ENCODE results near the gene ARMC9.
"Not testable (repeated sequence)": the region's sequence is repeated elsewhere in the genome, so short reads cannot be mapped to it uniquely, and the experiment has no call there.

Gene ARMC9

DNA sequence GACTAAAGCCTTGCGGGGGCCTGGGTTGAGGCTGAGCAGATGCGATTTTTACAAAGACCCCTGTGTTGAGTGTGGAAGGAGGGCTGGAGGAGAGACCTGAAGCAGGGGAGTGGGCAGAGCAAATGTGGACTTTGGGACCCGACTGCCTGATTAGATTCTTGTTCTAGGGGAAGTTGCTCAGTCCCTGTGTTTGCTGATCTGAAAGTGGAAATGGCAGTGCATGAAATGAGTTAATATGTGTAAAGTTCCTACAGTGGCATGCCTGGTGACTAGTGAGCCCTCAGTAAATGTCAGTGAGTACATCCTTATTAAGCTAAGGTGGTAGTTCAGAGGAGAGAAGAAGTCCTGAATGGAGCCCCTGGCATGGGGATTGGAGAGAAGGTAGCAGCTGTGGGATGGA lies 52.3 kb downstream of the ARMC9 start:
- DNase-seq (ENCODE audit: insufficient read length, low spot score): no peak
- TF ChIP-seq, protein P1, sequence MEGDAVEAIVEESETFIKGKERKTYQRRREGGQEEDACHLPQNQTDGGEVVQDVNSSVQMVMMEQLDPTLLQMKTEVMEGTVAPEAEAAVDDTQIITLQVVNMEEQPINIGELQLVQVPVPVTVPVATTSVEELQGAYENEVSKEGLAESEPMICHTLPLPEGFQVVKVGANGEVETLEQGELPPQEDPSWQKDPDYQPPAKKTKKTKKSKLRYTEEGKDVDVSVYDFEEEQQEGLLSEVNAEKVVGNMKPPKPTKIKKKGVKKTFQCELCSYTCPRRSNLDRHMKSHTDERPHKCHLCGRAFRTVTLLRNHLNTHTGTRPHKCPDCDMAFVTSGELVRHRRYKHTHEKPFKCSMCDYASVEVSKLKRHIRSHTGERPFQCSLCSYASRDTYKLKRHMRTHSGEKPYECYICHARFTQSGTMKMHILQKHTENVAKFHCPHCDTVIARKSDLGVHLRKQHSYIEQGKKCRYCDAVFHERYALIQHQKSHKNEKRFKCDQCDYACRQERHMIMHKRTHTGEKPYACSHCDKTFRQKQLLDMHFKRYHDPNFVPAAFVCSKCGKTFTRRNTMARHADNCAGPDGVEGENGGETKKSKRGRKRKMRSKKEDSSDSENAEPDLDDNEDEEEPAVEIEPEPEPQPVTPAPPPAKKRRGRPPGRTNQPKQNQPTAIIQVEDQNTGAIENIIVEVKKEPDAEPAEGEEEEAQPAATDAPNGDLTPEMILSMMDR (IDR thresholded peaks at IDR 0.05; ENCODE audit: insufficient read depth, missing control alignments): no peak
- FAIRE-seq: no peak

DNA sequence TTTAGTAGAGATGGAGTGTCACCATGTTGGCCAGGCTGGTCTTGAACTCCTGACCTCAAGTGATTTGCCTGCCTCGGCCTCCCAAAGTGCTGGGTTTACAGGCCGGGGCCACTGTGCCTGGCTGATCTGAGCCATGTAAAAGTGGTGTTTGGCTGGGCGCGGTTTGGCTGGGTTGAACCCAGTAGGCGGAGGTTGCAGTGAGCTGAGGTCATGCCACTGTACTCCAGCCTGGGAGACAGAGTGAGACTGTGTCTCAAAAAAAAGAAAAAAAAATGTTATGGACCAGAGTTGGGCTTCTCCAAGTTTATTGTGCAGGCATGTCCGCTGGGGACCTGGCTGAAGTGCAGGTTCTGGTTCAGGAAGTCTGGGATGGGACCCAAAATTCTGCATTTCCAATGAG lies 54.9 kb downstream of the ARMC9 start:
- FAIRE-seq; DNase-seq (ENCODE audit: insufficient read length, low spot score): not testable (repeated sequence)

DNA sequence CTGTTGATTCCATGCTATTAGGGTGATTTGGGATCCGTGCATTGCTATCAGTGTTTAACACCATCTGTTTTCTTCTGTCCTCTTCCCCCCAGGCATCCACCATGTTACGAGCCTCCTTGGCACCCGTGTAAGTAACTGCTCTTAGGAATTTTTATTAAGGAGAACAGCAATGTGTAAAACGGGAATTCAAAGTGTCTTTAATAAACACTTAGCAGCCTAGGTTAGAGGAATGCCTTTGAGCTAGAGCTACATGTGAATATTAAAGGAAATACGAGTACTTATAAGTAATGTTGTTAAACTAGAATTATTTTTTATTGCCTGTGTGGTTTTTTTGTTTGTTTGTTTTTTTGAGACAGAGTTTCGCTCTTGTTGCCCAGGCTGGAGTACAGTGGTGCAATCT lies 58.1 kb downstream of the ARMC9 start:
- TF ChIP-seq, protein P1 (IDR thresholded peaks at IDR 0.05; ENCODE audit: insufficient read depth, missing control alignments): no peak
- DNase-seq (ENCODE audit: insufficient read length, low spot score) (no peak), FAIRE-seq (no peak)

DNA sequence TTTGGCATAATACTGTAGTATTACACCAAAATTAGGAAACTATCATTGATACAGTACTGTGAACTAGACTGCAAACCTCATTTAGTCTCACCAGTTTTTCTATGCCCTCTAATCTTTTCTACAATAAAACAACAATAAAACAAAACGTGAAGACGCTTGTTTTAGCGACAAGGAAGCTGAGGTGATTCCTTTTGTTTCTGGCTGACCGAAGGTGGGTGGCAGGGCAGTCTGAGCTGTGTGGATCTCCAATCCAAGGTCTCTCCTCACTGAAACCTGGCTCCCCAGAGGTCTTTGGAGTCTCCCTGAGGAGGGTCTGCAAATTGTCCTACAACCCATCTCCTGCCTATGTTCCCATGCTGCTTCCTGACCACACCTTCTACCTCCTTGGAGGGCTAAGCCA lies 59.3 kb downstream of the ARMC9 start:
- no peak for DNase-seq (ENCODE audit: insufficient read length, low spot score)
- TF ChIP-seq, protein P1 (IDR thresholded peaks at IDR 0.05; ENCODE audit: insufficient read depth, missing control alignments): no peak
- no peak for FAIRE-seq

DNA sequence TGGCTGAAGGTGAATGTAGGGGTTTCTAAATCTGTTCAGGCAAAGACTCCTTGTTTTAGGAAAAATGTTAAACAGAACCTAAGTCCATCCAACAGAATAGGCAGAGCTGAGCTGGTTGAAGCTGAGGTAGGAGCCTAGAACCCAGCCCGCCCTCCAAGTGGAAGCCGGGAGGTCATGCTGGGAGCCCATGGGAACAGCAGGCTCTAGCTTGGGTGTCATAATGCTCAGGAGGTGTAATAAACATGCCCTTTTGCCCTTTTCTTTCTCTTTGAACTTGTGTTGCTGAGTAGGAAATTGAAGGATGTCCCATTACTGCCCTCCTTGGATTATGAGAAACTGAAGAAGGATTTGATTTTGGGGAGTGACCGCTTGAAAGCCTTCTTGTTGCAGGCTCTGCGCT lies 60.3 kb downstream of the ARMC9 start:
- FAIRE-seq (no peak), DNase-seq (ENCODE audit: insufficient read length, low spot score) (no peak)
- TF ChIP-seq, protein P1 (IDR thresholded peaks at IDR 0.05; ENCODE audit: insufficient read depth, missing control alignments): no peak

DNA sequence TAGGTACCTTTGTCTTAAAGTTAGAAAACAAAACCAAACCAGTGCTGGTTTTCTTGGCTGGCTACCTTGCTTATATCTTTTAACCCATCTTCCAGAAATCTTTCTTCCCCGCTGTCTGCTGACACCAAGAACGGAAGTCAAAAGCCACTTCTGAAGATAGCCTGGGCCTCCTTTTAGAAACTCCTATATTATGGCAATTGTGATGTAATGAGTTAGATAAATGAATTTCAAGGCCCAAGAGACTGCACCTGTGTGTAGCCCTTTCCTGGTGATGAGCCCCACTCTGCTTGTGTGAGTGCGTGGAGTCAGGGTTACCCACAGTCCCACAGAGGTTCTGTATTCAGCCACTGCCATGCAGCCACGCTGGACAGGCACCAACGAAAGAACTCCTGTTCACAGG lies 60.7 kb downstream of the ARMC9 start:
- no peak for DNase-seq (ENCODE audit: insufficient read length, low spot score)
- TF ChIP-seq, protein P1 (IDR thresholded peaks at IDR 0.05; ENCODE audit: insufficient read depth, missing control alignments): no peak
- no peak for FAIRE-seq

DNA sequence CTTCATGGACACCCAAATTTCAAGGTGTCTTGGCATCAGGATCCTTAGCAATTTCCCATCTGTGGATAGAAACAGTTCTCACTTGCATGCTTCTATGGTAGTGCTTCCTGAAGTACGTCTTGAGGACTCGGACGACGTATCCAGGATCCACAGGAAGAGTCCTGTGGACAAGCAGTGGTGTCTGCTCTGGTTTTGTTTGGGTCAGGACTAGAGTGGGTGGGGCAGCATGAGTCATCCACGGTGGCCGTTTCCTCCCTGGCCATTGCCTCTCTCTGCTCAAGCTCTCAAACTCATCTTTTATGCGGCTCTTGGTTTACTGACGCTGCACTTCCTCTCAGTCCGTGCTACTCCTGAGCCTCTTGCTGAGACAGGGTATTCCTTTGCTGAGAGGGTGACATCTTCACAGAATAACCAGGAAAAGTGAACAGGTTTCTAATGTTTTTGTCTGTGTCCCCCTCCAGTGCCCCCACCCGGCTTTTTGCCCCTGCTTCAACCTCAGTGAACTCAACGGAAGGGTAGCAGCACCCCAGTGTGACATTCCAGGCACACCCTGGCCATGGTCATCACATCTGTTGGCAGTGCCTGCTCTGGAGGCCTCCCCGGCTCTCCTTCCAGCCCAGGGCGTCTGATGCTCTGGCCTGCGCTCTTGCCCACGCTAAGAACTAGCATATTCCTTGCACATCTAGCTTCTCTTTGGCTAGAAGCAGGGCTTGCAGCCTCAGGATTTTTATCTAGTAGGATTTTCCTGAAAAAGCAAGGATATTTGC lies 62.2 kb downstream of the ARMC9 start:
- DNase-seq (ENCODE audit: insufficient read length, low spot score): no peak
- no peak for FAIRE-seq
- TF ChIP-seq, protein P1 (IDR thresholded peaks at IDR 0.05; ENCODE audit: insufficient read depth, missing control alignments): no peak

Data from D721Med (cell line).